GM18505 (cell line): ENCODE data around the gene ATXN1.
"Not testable (repeated sequence)": the region's sequence is repeated elsewhere in the genome, so short reads cannot be mapped to it uniquely, and the experiment has no call there.

ENCODE experiments used
- ATAC-seq: cut with Tn5 transposase; IDR thresholded peaks from one replicate; pipeline ENCODE4 v1.9.1; 2021; ENCODE audit not compliant: unreplicated experiment
- POLR2A ChIP-seq: IDR thresholded peaks from 4 replicates; pipeline ENCODE4 v1.6.1; 2011; ENCODE audit warnings: borderline replicate concordance; ENCODE audit not compliant: insufficient read depth, insufficient read length; ENCODE audit errors: extremely low read depth

The ATXN1 gene

GRCh38 chr6:16265351-16266341, 495.6 kb downstream of the ATXN1 start:
- TF ChIP-seq POLR2A: no peak

GRCh38 chr6:16264785-16265184, 496.5 kb downstream of the ATXN1 start:
- ATAC-seq: no peak
- no peak for TF ChIP-seq POLR2A

More at GRCh38 chr6:16265351-16266341, 495.6 kb downstream of the ATXN1 start:
- ATAC-seq: no peak

- not testable (repeated sequence) for ATAC-seq
Observed at GRCh38 chr6:16263464-16264099, 497.7 kb downstream of the ATXN1 start.

DNA sequence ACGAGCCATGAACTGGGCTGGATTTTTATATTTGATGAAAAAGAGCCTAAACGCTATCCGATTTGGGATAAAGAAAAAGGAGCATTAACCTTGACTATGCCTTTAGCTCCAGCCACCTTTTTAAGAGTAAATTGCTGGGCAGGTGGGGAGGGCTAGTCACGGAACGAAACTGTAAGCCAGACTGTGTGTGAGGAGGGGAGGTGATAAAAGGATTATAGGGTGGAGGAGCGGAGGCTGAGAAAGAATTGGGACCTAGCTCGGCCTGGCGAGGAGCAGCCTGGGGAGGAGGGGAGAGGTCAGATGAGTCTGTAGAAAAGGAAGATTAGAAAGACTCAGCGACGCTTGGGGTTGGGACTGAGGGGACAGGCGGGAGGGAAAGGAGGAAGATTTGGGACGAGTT, 498.5 kb downstream of the ATXN1 start:
- not testable (repeated sequence) for ATAC-seq

- ATAC-seq: not testable (repeated sequence)
Observed at GRCh38 chr6:16260602-16261001, 500.7 kb downstream of the ATXN1 start.

- ATAC-seq: not testable (repeated sequence)
Observed at GRCh38 chr6:16259604-16260003, 501.7 kb downstream of the ATXN1 start.

DNA sequence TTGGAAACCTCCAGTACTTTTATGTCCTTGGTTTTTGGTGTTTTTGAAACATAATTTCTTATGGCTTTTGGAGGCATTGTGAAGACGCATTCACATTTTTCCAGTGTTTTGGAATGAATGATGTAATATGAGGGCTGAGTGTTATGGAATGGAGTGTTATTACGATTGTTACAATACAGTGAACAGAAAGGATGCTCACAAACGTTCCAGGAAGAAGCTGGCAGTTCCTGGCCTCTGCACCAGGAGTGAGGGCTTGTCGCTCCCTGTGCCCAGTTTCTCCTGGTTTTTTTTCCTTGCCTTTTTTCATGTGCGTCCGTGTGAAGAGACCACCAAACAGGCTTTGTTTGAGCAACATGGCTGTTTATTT, 502.6 kb downstream of the ATXN1 start:
- no peak for ATAC-seq
- no peak for TF ChIP-seq POLR2A

DNA sequence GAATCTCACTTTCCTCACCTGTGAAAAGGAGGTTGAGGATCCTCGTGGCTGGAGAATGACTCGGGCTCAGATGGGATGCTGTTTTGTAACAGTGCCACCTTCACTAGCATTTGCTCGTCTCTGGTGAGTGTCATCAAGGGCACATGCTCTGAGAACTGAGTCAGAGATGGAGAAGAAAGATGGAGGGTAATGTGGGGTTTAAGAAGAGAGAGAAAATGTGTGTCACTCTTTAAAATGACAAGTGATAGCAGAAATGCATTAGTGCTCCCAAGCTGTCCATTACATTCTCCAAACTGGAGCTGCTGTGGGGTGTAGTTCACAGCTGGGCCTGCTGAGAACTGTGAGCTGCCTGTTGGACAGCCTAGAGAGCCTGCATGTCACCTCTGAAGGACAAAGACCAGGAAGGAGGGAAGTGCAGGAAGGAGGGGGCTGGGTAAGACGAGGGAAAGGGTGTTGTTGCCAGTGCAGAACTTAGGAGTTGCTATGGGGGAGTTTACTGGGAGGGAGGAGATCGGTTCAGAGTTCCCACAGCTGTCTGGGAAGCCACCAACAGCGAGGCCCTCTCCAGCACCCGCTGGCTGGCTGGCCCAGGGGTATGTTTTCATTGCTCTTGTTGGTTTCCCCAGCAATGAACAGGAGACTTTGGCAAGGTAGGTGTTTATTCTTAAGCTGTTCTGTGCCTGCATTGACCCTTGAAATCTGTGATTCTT, 503.1 kb downstream of the ATXN1 start:
- no peak for TF ChIP-seq POLR2A
- ATAC-seq: no peak

DNA sequence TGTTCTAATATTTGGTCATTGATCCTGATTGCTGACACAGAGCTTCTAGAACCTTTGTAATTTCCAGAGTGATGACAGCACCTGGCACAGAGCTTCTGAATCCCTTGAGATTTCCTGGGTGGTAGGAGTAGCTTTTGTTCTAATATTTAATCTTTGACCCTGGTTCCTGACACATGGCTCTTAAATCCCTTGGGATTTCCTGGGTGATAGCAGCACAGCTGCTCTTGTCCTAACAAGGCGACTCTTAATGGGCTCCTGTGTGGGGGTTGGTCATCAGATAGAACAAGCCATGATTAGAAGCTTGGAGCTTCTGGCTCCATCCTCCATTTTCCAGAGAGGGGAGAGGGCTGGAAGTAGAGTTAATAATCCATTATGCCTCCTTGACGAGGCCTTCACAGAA, 504.5 kb downstream of the ATXN1 start:
- ATAC-seq: no peak
- no peak for TF ChIP-seq POLR2A

DNA sequence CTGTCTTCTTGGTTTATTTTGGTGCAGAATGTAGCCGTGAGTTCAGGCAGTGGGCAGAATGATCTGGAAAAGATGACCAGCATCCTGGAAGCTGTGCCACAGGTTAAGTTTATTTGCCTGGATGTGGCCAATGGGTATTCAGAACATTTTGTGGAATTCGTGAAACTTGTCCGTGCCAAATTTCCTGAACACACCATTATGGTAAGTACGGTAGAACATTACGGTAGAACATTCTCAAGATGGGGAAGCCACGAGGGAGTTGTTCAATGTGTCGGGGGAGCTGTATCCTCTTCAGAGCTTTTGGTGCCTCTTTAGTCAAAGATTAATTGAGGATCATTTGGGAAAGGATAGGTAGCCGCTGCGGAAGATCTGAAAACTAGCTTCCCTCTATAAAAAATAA, 506.7 kb downstream of the ATXN1 start:
- ATAC-seq: no peak
- TF ChIP-seq POLR2A: no peak

GRCh38 chr6:16253399-16254144, 507.7 kb downstream of the ATXN1 start:
- no peak for TF ChIP-seq POLR2A
- no peak for ATAC-seq

DNA sequence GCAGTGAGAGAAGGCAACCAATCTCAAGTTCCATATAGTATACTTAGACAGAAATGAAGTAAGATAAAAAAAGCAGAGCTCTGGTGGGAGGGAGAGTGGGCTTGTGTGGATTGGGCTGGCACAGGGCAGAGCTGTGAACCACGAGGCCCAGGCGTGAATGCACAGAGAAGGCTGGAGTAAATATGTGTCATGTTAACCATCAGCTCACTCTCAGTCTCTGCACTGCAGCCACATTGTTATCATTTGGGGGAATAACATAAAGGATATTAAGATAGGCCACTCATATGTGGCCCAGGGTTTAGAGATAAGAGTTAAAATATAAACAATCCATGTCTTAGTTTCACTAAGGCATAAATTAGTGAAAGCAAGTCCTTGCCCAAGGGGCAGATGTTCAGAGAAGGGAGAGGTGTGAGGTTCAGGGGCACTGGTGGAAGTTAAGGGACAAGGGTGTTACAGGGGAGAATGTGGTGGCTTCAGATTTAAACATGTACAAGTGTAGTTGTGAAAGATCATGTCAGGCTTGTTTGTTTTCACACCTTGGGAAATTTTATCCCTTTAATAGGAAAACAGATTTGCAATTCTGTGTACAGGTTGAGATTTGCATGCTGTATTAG, 508.5 kb downstream of the ATXN1 start:
- no peak for TF ChIP-seq POLR2A
- no peak for ATAC-seq

- no peak for TF ChIP-seq POLR2A
Observed at GRCh38 chr6:16251706-16252105, 509.6 kb downstream of the ATXN1 start.

GRCh38 chr6:16249971-16250370, 511.3 kb downstream of the ATXN1 start:
- no peak for TF ChIP-seq POLR2A
- no peak for ATAC-seq

More at GRCh38 chr6:16251706-16252105, 509.6 kb downstream of the ATXN1 start:
- ATAC-seq: no peak
